Esophagus (tissue), 2 donors: ENCODE results near the gene CYP26C1. TPM values are rescaled to one million over a fixed set of nuclear protein-coding genes. Genes with fewer than 3 reads are reported as not detected.

Source experiments
- H3K27ac ChIP-seq, 2 donors: one replicate each; pipeline ENCODE4 v1.5.1; 2013; ENCODE audit warnings: low read depth in 2 of 2, mild to moderate bottlenecking in 2 of 2, inconsistent platforms in 1 of 2, low read length in 1 of 2, moderate library complexity in 1 of 2
- H3K27me3 ChIP-seq, 2 donors: one replicate each; pipeline ENCODE4 v1.6.1; 2013; ENCODE audit warnings: low read length in 2 of 2, control low read depth in 1 of 2, mild to moderate bottlenecking in 1 of 2; ENCODE audit not compliant: insufficient read depth in 2 of 2, control insufficient read depth in 1 of 2
- H3K36me3 ChIP-seq, 2 donors: one replicate each; pipeline ENCODE4 v1.6.1; 2013; ENCODE audit warnings: low read length in 1 of 2; ENCODE audit not compliant: control insufficient read depth in 2 of 2, insufficient read depth in 2 of 2
- H3K4me1 ChIP-seq, 2 donors: one replicate each; pipeline ENCODE4 v1.6.1; 2013; ENCODE audit warnings: low read length in 1 of 2; ENCODE audit not compliant: control insufficient read depth in 2 of 2, insufficient read depth in 2 of 2
- H3K4me3 ChIP-seq, 2 donors: one replicate each; pipeline ENCODE4 v1.5.1; 2013; ENCODE audit warnings: low read length in 2 of 2, mild to moderate bottlenecking in 2 of 2, low read depth in 1 of 2, moderate library complexity in 1 of 2
- H3K9me3 ChIP-seq, 2 donors: one replicate each; pipeline ENCODE4 v1.6.1; 2013; ENCODE audit warnings: mild to moderate bottlenecking in 2 of 2, low read depth in 1 of 2, low read length in 1 of 2, moderate library complexity in 1 of 2; ENCODE audit not compliant: control insufficient read depth in 2 of 2, insufficient read depth in 1 of 2
- WGBS, 2 donors: extraction: QIAGEN DNeasy Blood & Tissue Kit; methylation state at CpG; one replicate each; pipeline ENCODE4 v1.1.7; 2013; 5-methylcytosine and 5-hydroxymethylcytosine counted together
- polyA plus RNA-seq, 2 donors: library from polyadenylated mRNA; stranded (reverse); fragments of 200-250 nt; gene quantifications; one replicate each; pipeline ENCODE4 v1.2.3, GENCODE V29; 2013
- donor health status: healthy with polysubstance abuse.
- donor health status: Bipolar disorder and iron deficiency.

Gene CYP26C1
- polyA plus RNA-seq, 2 donors: 0.01 to 0.02 TPM

DNA sequence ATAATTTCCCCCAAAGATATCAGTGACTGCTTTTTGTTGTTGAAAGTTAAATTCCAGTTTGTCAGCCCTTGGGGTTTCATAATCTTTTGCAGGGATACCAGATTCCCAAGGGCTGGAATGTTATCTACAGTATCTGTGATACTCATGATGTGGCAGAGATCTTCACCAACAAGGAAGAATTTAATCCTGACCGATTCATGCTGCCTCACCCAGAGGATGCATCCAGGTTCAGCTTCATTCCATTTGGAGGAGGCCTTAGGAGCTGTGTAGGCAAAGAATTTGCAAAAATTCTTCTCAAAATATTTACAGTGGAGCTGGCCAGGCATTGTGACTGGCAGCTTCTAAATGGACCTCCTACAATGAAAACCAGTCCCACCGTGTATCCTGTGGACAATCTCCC lies 16.3 kb downstream of the CYP26C1 start:
- Histone ChIP-seq H3K4me1 (peaks cover 7 to 14% of the 10 kb centered on the region in 2 donors), H3K36me3 (no peaks in the 10 kb centered on the region), H3K4me3 (no peak overlapping the region), H3K27ac (no peak overlapping the region), H3K9me3 (no peaks in the 10 kb centered on the region), H3K27me3 (peaks cover 5 to 31% of the 10 kb centered on the region in 2 donors)
- WGBS, 2 donors: 55 to 59% methylated on average over 2 of the region's 2 CpGs

DNA sequence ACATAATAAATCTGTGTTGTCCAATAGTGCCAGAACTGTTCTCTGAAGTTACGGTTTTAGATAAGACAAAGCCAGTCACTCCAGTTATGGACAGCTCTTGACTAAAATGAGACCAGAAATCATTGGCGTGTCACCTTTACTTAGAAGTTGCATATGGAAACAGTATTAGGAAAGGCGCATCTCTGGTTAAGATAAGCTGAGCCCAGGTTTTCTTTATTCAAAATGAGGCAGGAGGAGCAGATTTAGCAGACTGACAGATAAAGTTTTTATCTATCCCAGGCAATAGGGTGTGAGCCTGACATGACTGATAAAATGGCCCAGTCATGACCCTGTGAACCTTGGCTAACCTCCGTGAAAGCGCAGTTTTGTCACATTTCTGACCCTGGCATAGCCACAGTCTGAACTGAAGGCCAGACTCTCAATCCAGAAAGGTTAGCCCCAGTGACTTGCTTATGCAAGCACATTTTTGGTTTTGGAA lies 17.3 kb downstream of the CYP26C1 start:
- Histone ChIP-seq H3K27ac (no peak overlapping the region), H3K27me3 (peaks cover 1 to 21% of the 10 kb centered on the region in 2 donors), H3K9me3 (no peaks in the 10 kb centered on the region), H3K4me1 (peaks cover 5 to 9% of the 10 kb centered on the region in 2 donors), H3K4me3 (no peak overlapping the region), H3K36me3 (no peaks in the 10 kb centered on the region)
- WGBS, 2 donors: 79 to 85% methylated on average over 5 of the region's 5 CpGs

GRCh38 chr10:93079663-93080349 lies 19.2 kb downstream of the CYP26C1 start:
- H3K4me1 ChIP-seq: peaks cover 0 to under 1% of the 10 kb centered on the region in 2 donors
- H3K4me3 ChIP-seq: no peak overlapping the region
- no peaks in the 10 kb centered on the region for H3K9me3 ChIP-seq
- peaks cover 0 to 7% of the 10 kb centered on the region in 2 donors for H3K27me3 ChIP-seq
- H3K27ac ChIP-seq: no peak overlapping the region
- no peaks in the 10 kb centered on the region for H3K36me3 ChIP-seq
- 58 to 66% methylated on average over 9 of the region's 9 CpGs for WGBS, 2 donors

- Histone ChIP-seq H3K9me3 (no peaks in the 10 kb centered on the region), H3K4me1 (no peaks in the 10 kb centered on the region), H3K36me3 (no peaks in the 10 kb centered on the region), H3K27me3 (peaks cover 0 to 6% of the 10 kb centered on the region in 2 donors), H3K27ac (no peak overlapping the region), H3K4me3 (no peak overlapping the region)
- 51 to 52% methylated on average over 22 of the region's 22 CpGs for WGBS, 2 donors
Observed at GRCh38 chr10:93080350-93081046, 19.9 kb downstream of the CYP26C1 start.

GRCh38 chr10:93081318-93081717 lies 20.7 kb downstream of the CYP26C1 start:
- Histone ChIP-seq H3K4me3 (no peak overlapping the region), H3K36me3 (no peaks in the 10 kb centered on the region), H3K27ac (no peak overlapping the region), H3K27me3 (no peaks in the 10 kb centered on the region), H3K9me3 (no peaks in the 10 kb centered on the region), H3K4me1 (no peaks in the 10 kb centered on the region)
- WGBS, 2 donors: 55 to 73% methylated on average over 3 of the region's 3 CpGs

- Histone ChIP-seq H3K4me3 (no peak overlapping the region), H3K9me3 (no peaks in the 10 kb centered on the region), H3K4me1 (no peaks in the 10 kb centered on the region), H3K27ac (no peak overlapping the region), H3K36me3 (no peaks in the 10 kb centered on the region), H3K27me3 (no peaks in the 10 kb centered on the region)
- 56 to 64% methylated on average over 10 of the region's 10 CpGs for WGBS, 2 donors
Observed at GRCh38 chr10:93081834-93082233, 21.2 kb downstream of the CYP26C1 start.

DNA sequence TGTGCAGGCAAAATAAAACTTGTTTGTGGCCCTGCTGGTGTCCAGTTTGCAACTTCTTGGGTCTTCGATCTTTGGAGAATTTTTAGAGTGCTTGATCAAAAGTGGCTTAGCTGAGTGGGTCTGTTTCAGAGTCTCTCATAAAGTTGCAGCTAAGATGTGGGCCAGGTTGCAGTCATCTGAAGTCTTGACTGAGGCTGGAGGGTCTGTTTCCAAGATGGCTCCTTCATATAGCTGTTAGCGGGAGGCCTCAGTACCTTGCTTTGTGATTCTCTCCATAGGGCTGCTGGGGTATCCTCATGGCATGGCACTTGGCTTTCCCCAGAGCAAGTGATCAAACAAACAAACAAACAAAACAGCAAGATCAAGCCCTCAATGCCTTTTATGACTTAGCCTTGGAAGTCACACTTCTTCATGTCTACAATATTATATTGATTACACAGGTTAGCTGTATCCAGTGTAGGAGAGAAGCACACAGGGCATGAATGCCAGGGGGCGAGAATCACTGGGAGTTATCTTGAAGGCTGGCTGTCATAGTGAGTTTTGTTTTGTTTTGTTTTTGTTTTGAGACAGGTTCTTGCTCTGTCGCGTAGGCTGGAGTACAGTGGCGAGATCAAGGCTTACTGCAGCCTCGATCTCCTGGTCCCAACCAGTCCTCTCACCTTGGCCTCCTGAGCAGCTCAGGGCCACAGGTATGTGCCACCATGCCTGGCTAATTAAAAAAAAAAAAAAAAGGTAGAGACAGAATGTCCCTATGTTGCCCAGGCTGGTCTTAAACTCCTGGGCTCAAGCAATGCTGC lies 23.3 kb downstream of the CYP26C1 start:
- Histone ChIP-seq H3K36me3 (no peaks in the 10 kb centered on the region), H3K27ac (no peak overlapping the region), H3K27me3 (no peaks in the 10 kb centered on the region), H3K9me3 (no peaks in the 10 kb centered on the region), H3K4me1 (no peaks in the 10 kb centered on the region), H3K4me3 (no peak overlapping the region)
- 85 to 86% methylated on average over 7 of the region's 7 CpGs for WGBS, 2 donors

DNA sequence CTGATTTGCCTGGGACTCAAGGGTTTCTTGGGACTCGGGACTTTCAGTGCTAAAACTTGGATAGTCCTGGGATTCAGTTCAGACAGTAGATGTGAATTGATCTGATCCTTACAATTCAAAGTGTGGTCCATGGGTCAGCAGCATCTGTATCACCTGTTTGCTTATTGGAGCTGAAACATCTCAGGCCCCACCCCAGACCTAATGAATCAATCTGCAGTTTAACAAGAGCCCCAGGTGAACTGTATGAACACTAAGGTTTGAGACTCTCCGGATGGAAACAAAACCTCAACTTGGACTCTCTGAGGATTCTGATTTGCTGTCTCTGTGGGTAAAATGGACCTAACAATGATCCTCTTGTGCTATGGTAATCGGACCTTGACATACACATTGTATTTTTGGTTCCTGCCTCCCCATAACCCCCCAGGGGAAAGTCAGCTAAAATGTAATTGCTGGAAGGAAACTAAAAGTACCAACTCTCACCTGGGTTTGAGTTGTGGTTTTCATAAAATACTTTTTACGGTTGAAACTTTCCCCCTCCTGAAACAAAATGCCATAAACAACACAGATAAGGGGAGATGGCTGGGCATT lies 24.8 kb downstream of the CYP26C1 start:
- Histone ChIP-seq H3K27ac (no peak overlapping the region), H3K9me3 (no peaks in the 10 kb centered on the region), H3K4me3 (no peak overlapping the region), H3K27me3 (no peaks in the 10 kb centered on the region), H3K36me3 (no peaks in the 10 kb centered on the region), H3K4me1 (no peaks in the 10 kb centered on the region)
- WGBS, 2 donors: 58 to 62% methylated on average over 4 of the region's 4 CpGs

DNA sequence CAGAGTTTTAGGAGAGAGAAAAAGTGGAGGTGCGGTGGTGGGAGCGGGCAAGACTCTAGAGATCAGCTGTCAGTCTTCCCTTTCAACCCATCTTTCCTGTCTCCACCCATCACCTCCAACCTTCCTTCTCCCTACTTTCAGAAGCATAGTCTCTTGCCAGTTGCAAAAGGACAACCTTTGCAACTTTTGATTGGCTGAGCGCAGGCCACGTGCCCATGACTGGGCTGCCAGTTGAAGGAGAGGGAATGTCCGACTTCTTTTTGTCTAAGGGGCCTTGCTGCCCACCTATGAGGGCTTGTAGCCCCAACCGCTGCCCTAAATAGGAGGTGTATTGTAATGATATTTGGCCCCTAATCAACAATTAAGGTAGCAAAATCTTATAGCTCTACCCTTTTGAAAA lies 25.7 kb downstream of the CYP26C1 start:
- Histone ChIP-seq H3K4me1 (no peaks in the 10 kb centered on the region), H3K27me3 (no peaks in the 10 kb centered on the region), H3K9me3 (no peaks in the 10 kb centered on the region), H3K27ac (no peak overlapping the region), H3K4me3 (no peak overlapping the region), H3K36me3 (no peaks in the 10 kb centered on the region)
- 92 to 94% methylated on average over 6 of the region's 6 CpGs for WGBS, 2 donors
